Effector memory CD4-positive, alpha-beta T cell (primary cell): ENCODE data around the gene HOXD12.

ENCODE experiments used
- DNase-seq, 3 donors: peaks; one replicate each; pipeline ENCODE4 v3.0.0-alpha.2; 2020
- H3K27ac ChIP-seq: 2 replicates; pipeline ENCODE4 v1.7.0; 2013; ENCODE audit warnings: mild to moderate bottlenecking, low read length, moderate library complexity; ENCODE audit not compliant: insufficient read depth, poor library complexity, severe bottlenecking
- H3K27me3 ChIP-seq: replicated peaks from 2 replicates; pipeline ENCODE4 v1.7.0; 2013; ENCODE audit warnings: mild to moderate bottlenecking, low read length; ENCODE audit not compliant: insufficient read depth, control insufficient read depth, poor library complexity, severe bottlenecking
- H3K36me3 ChIP-seq: 2 replicates; pipeline ENCODE4 v1.7.0; 2013; ENCODE audit warnings: mild to moderate bottlenecking, low read length, moderate library complexity; ENCODE audit not compliant: control insufficient read depth, insufficient read depth
- H3K4me1 ChIP-seq: 2 replicates; pipeline ENCODE4 v1.7.0; 2013; ENCODE audit warnings: low read length, mild to moderate bottlenecking; ENCODE audit not compliant: control insufficient read depth, insufficient read depth, poor library complexity, severe bottlenecking
- H3K4me3 ChIP-seq: 2 replicates; pipeline ENCODE4 v1.7.0; 2013; ENCODE audit warnings: low read length, low read depth, mild to moderate bottlenecking; ENCODE audit not compliant: insufficient read depth, poor library complexity, severe bottlenecking
- H3K9me3 ChIP-seq: 2 replicates; pipeline ENCODE4 v1.7.0; 2013; ENCODE audit warnings: mild to moderate bottlenecking, low read length, moderate library complexity; ENCODE audit not compliant: control insufficient read depth

The HOXD12 gene

GRCh38 chr2:176087330-176088047 is 12.1 kb upstream of the HOXD12 start:
- H3K4me3 ChIP-seq: no peak overlapping the region
- H3K36me3 ChIP-seq: no peaks in the 10 kb centered on the region
- no peak for DNase-seq
- no peak overlapping the region for H3K27ac ChIP-seq
- H3K9me3 ChIP-seq: peaks cover 12% of the 10 kb centered on the region
- H3K27me3 ChIP-seq: peaks cover 94% of the 10 kb centered on the region
- no peaks in the 10 kb centered on the region for H3K4me1 ChIP-seq

- Histone ChIP-seq H3K36me3 (no peaks in the 10 kb centered on the region), H3K4me1 (peaks cover 4% of the 10 kb centered on the region), H3K27ac (no peak overlapping the region), H3K27me3 (peaks cover 92% of the 10 kb centered on the region), H3K9me3 (peaks cover 12% of the 10 kb centered on the region), H3K4me3 (no peak overlapping the region)
- no peak for DNase-seq
Measured at GRCh38 chr2:176088048-176088936, 11.3 kb upstream of the HOXD12 start.

DNA sequence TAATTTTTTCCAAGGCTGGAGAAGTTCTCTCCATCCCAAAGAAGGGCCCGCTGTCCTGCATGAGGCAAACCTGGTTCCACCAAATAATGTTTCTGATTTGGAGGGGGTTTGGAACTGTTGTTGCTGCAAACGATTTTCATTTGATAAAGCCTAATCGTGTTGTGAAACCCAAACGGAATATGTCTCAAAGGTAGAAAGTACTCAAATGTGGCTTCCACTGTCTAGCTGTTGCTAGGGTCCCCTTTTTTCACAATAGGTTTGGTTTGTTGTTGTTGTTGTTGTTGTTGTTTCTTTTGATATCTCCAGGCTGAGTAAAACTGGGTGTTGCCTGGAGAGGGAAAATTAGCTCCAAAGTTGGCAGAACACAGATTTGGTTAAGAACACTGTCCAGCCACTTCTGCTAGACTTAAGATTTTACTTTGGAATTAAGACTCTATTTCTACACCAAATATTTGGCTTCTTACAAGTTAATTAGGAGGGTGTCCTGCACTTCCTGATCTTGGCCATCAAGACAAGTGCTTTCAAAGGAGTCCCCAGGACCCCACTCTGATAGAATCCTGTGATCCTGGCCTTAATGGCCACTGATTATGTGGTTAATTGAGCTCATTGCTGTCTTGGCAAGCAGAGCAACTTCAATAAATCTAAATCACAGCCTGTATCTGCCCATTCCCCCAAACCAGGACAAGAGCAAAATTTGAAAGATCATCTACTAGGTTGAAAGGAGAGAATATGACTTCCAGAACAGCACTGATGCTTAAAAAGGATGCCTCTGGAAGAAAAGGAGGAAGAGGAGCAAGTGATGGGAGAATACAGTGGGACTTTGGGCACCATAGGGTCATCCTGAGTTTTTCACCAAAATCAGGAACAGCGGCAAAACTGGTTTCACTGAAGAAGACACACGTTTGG is 10.4 kb upstream of the HOXD12 start:
- DNase-seq: no peak
- H3K36me3 ChIP-seq: no peaks in the 10 kb centered on the region
- no peak overlapping the region for H3K4me3 ChIP-seq
- H3K27ac ChIP-seq: no peak overlapping the region
- H3K4me1 ChIP-seq: peaks cover 8% of the 10 kb centered on the region
- H3K9me3 ChIP-seq: peaks cover 8% of the 10 kb centered on the region
- H3K27me3 ChIP-seq: peaks cover 92% of the 10 kb centered on the region

- H3K4me3 ChIP-seq: no peak overlapping the region
- peaks cover 7% of the 10 kb centered on the region for H3K9me3 ChIP-seq
- no peaks in the 10 kb centered on the region for H3K36me3 ChIP-seq
- H3K27me3 ChIP-seq: peaks cover 92% of the 10 kb centered on the region
- H3K27ac ChIP-seq: no peak overlapping the region
- peaks cover 8% of the 10 kb centered on the region for H3K4me1 ChIP-seq
- DNase-seq: no peak
Measured at GRCh38 chr2:176089843-176090395, 9.7 kb upstream of the HOXD12 start.

GRCh38 chr2:176090862-176091261 is 8.7 kb upstream of the HOXD12 start:
- no peak overlapping the region for H3K27ac ChIP-seq

DNA sequence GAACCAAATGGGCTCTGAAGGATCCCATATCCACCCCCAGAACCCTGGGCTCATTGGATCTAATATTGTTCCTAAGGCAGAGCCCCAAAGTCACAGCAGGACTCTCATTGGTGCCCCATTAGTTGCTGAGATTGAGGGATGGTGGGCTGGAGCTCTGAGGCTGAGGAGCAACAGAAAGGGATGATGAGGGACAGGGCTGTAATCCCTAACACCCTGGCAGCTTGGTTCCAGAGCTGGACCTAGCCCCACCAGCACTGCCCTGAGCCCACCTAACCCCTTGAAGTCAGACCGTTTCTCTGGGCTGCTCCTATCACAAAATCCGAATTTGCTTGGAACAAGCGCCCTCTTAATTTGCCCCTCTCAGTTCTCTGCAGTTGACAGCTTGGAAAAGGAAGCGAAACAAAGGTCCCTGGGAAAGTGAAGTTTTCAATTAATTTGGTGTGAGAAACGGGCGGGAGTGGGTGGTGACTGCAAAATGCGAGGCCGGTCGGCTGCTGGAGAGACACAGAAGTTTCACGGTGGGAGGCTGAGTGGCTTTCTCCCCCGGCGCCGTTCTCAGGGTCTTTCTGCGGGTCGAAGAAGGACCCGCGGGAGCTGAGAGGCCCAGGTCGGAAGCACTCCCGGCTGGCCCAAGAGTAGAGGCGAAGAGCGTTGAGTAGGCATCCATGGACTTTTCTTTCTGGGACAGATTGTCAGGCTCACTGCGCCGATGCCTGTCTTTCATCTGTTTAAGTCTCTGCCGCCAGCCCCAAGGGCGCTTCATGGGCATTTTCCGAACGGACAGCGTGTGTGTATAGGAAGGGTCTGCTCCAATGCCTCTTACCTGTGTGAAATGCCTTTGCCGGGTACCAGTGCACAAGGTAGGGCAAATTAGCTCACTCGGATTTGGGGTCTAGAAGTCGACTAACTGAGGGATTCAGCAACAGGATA is 8.0 kb upstream of the HOXD12 start:
- peaks cover 87% of the 10 kb centered on the region for H3K27me3 ChIP-seq
- no peaks in the 10 kb centered on the region for H3K36me3 ChIP-seq
- DNase-seq: no peak

More at GRCh38 chr2:176090862-176091261, 8.7 kb upstream of the HOXD12 start:
- peaks cover 92% of the 10 kb centered on the region for H3K27me3 ChIP-seq
- no peaks in the 10 kb centered on the region for H3K9me3 ChIP-seq
- peaks cover 8% of the 10 kb centered on the region for H3K4me1 ChIP-seq
- no peak for DNase-seq
- no peak overlapping the region for H3K4me3 ChIP-seq
- H3K36me3 ChIP-seq: no peaks in the 10 kb centered on the region

DNA sequence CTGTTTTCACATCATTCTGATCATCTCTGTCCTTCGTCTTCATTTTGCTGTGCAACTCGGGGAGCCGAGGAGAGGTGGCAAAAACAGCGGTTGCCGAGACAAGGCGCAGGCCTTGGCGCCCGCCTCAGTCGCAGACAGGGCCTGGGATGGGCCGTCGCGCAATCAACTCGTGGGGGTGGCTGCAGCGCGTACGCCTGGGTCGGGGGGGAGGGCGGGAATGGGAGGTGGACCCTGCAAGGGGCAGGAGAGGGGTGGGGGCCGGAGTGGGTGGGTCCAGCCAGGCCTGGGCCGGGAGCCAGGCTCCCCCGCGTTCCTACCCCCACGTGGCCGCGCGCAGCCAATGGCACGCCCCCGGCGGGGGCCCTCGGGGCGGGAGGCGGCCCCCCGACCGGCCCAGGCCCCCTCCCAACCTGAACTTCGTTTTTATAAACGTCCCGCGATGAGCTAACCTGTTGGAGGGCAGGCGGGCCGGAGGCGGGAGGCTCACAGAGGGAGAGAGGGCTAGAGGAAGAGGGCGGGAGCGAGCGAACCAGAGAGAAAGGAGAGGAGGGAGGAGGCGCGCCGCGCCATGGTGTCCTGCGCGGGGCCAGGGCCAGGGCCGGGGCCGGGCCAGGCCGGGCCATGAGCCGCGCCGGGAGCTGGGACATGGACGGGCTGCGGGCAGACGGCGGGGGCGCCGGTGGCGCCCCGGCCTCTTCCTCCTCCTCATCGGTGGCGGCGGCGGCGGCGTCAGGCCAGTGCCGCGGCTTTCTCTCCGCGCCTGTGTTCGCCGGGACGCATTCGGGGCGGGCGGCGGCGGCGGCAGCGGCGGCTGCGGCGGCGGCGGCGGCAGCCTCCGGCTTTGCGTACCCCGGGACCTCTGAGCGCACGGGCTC is 7.1 kb upstream of the HOXD12 start, which contains the start of gene HOXD13:
Gene HOXD13, plus strand, starts transcription at position 452 of the 875 bp plus-strand sequence. Its CDS starts 170 bp downstream, at position 622.
- Histone ChIP-seq H3K36me3 (no peaks in the 10 kb centered on the region), H3K27me3 (peaks cover 87% of the 10 kb centered on the region), H3K9me3 (no peaks in the 10 kb centered on the region), H3K4me3 (no peak within 1 kb of the TSS), H3K27ac (no peak within 1 kb of the TSS), H3K4me1 (peaks cover 19% of the 10 kb centered on the region)
- DNase-seq: no peak

More for the DNA sequence above, 8.0 kb upstream of the HOXD12 start:
- Histone ChIP-seq H3K4me1 (peaks cover 10% of the 10 kb centered on the region), H3K27ac (no peak overlapping the region), H3K4me3 (no peak overlapping the region), H3K9me3 (no peaks in the 10 kb centered on the region)

DNA sequence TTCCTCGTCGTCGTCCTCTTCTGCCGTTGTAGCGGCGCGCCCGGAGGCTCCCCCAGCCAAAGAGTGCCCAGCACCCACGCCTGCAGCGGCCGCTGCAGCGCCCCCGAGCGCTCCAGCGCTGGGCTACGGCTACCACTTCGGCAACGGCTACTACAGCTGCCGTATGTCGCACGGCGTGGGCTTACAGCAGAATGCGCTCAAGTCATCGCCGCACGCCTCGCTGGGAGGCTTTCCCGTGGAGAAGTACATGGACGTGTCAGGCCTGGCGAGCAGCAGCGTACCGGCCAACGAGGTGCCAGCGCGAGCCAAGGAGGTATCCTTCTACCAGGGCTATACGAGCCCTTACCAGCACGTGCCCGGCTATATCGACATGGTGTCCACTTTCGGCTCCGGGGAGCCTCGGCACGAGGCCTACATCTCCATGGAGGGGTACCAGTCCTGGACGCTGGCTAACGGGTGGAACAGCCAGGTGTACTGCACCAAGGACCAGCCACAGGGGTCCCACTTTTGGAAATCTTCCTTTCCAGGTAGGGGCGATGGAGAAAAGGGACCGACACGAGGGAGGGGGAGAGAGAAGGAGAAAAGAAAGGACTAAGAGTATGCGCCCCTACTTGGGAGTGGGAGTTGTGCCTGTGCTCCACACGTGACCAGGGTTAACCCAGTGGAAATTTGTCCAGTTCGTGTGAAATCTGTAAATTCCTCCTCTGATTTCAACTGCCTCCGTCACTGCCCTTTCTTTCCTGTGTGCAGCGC is 6.3 kb upstream of the HOXD12 start:
- Histone ChIP-seq H3K9me3 (no peaks in the 10 kb centered on the region), H3K4me1 (peaks cover 22% of the 10 kb centered on the region), H3K27ac (no peak overlapping the region), H3K4me3 (no peak overlapping the region), H3K27me3 (peaks cover 87% of the 10 kb centered on the region), H3K36me3 (no peaks in the 10 kb centered on the region)
- no peak for DNase-seq
